Endothelial cell of umbilical vein (primary cell): ENCODE measurements around the gene ZBTB34. TPM values are rescaled to one million over a fixed set of nuclear protein-coding genes. Genes with fewer than 3 reads are reported as not detected.

Experiments
- BruUV-seq: library from RNA; stranded (reverse); fragments of 400-500 nt; replicated peaks from 2 replicates; lab custom pipeline; 2021; lab: Mats Ljungman, UMichigan
- CTCF ChIA-PET: fragments of 300-600, 350-600 bp; sonication (Branson Sonifier 250); formaldehyde crosslinking; loops from one replicate; lab custom pipeline; 2021; ENCODE audit warnings: antibody characterized with exemption, inconsistent platforms; lab: Charles Lee
- POLR2A ChIA-PET: fragments of 300-600, 350-600 bp; sonication (Branson Sonifier 250); formaldehyde crosslinking; loops from one replicate; lab custom pipeline; 2021; ENCODE audit warnings: antibody characterized with exemption, inconsistent platforms; lab: Charles Lee
- DNase-seq: peaks from one replicate; pipeline ENCODE4 v3.0.0-alpha.2; 2011; ENCODE audit warnings: low read depth, low spot score
- FAIRE-seq: peaks from 2 replicates; lab custom pipeline; 2011; peaks lifted over from hg19 to GRCh38; lab: Jason Lieb, UNC
- H2AFZ ChIP-seq: 2 replicates; pipeline ENCODE4 v1.6.0; 2012; ENCODE audit warnings: low read depth, low read length, control low read depth, inconsistent platforms
- H3K27ac ChIP-seq: 2 replicates; pipeline ENCODE4 v1.5.1; 2011; ENCODE audit warnings: low read depth, mild to moderate bottlenecking, control low read depth, low read length, moderate library complexity; ENCODE audit not compliant: insufficient read depth
- H3K27me3 ChIP-seq, 2 experiments: 2 replicates each; pipeline versions ENCODE4 v1.6.0 to v1.6.1; 2011; ENCODE audit warnings: low read length in 2 of 2, mixed read lengths in 1 of 2; ENCODE audit not compliant: control insufficient read depth in 2 of 2, insufficient read depth in 2 of 2
- H3K36me3 ChIP-seq, 2 experiments: 2 replicates in 1 of 2; 3 replicates in 1 of 2; pipeline ENCODE4 v1.5.1; 2011; ENCODE audit warnings: low read length in 2 of 2, mild to moderate bottlenecking in 1 of 2, moderate library complexity in 1 of 2; ENCODE audit not compliant: control insufficient read depth in 2 of 2, insufficient read depth in 2 of 2; ENCODE audit errors: extremely low read depth in 1 of 2
- H3K4me1 ChIP-seq: 3 replicates; pipeline ENCODE4 v1.5.1; 2011; ENCODE audit warnings: mild to moderate bottlenecking, low read length; ENCODE audit not compliant: control insufficient read depth, insufficient read depth; ENCODE audit errors: extremely low read depth
- H3K4me2 ChIP-seq: 2 replicates; pipeline ENCODE4 v1.6.1; 2011; ENCODE audit warnings: low read length, control low read depth, mixed read lengths; ENCODE audit not compliant: insufficient read depth
- H3K4me3 ChIP-seq, 3 experiments: fragments of 200-600 bp in 1 of 3; sonication (generic), shearing (Covaris generic) in 1 of 3; replicated peaks in 1 of 3; 2 replicates each; pipeline ENCODE4 v1.5.1; 2011 to 2016; ENCODE audit warnings: control low read depth in 3 of 3, low read length in 3 of 3, mild to moderate bottlenecking in 2 of 3, inconsistent platforms in 1 of 3, low read depth in 1 of 3, moderate library complexity in 1 of 3; ENCODE audit not compliant: insufficient read depth in 1 of 3
- H3K79me2 ChIP-seq: 2 replicates; pipeline ENCODE4 v1.6.0; 2012; ENCODE audit warnings: low read length, inconsistent platforms; ENCODE audit not compliant: control insufficient read depth, insufficient read depth
- H3K9ac ChIP-seq: replicated peaks from 2 replicates; pipeline ENCODE3; 2011; ENCODE audit warnings: low read length, control low read depth; ENCODE audit not compliant: insufficient read depth; ENCODE audit errors: extremely low read depth
- H3K9me1 ChIP-seq: replicated peaks from 3 replicates; pipeline ENCODE4 v1.6.0; 2011; ENCODE audit warnings: mild to moderate bottlenecking, low read length; ENCODE audit not compliant: control insufficient read depth, insufficient read depth; ENCODE audit errors: extremely low read depth
- H3K9me3 ChIP-seq: replicated peaks from 2 replicates; pipeline ENCODE4 v1.5.1; 2012; ENCODE audit warnings: low read length, inconsistent platforms; ENCODE audit not compliant: control insufficient read depth, insufficient read depth
- H4K20me1 ChIP-seq: replicated peaks from 2 replicates; pipeline ENCODE3; 2011; ENCODE audit warnings: mild to moderate bottlenecking, low read length; ENCODE audit not compliant: control insufficient read depth, insufficient read depth; ENCODE audit errors: extremely low read depth
- EZH2 ChIP-seq: IDR thresholded peaks from 2 replicates; pipeline ENCODE4 v1.6.1; 2012; ENCODE audit warnings: borderline replicate concordance, low read depth, mild to moderate bottlenecking, moderate library complexity, low read length, inconsistent platforms; ENCODE audit not compliant: severe bottlenecking
- FOS ChIP-seq: IDR thresholded peaks from 2 replicates; pipeline ENCODE4 v1.6.1; 2011; ENCODE audit warnings: mild to moderate bottlenecking, low read length, moderate library complexity, borderline replicate concordance; ENCODE audit not compliant: insufficient read depth
- GATA2 ChIP-seq: IDR thresholded peaks from 2 replicates; pipeline ENCODE4 v1.7.0; 2011; ENCODE audit warnings: low read depth, mild to moderate bottlenecking, moderate library complexity, mixed read lengths, low read length; ENCODE audit not compliant: insufficient read length, insufficient read depth
- JUN ChIP-seq: IDR thresholded peaks from 2 replicates; pipeline ENCODE4 v1.6.1; 2011; ENCODE audit warnings: borderline replicate concordance, low read depth; ENCODE audit not compliant: insufficient read length, insufficient read depth
- MYC ChIP-seq: IDR thresholded peaks from one replicate; pipeline ENCODE4 v1.6.1; 2011; ENCODE audit warnings: mild to moderate bottlenecking, low read depth, low read length
- POLR2A ChIP-seq: IDR thresholded peaks from 2 replicates; pipeline ENCODE4 v1.6.1; 2012; ENCODE audit warnings: low read depth, mild to moderate bottlenecking, control low read depth, low read length
- dilution Hi-C: fragments of 300-500 bp; cut with MboI; formaldehyde crosslinking; loops from one replicate; pipeline ENCODE4 v1.15.0; 2019; ENCODE audit warnings: low sequenced_read_pairs; ENCODE audit not compliant: extremely low pct_ligation_motif_present
- intact Hi-C: fragments of 100-400 bp; cut with micrococcal nuclease; formaldehyde crosslinking; loops from one replicate; pipeline ENCODE4 v1.10.0; 2022
- polyA plus RNA-seq, 4 experiments: library from polyadenylated mRNA; depleted of rRNA in 3 of 4; stranded (reverse) in 3 of 4; unstranded in 1 of 4; fragments of >200 nt; gene quantifications; 2 replicates each; pipeline versions ENCODE4 v1.2.1 to v1.2.3, GENCODE V29; 2011 to 2012; ENCODE audit warnings: missing spikeins in 1 of 4
- total RNA-seq: library from RNA; stranded (reverse); gene quantifications from 2 replicates; pipeline ENCODE4 v1.2.3, GENCODE V29; 2021
- TF ChIP-seq, protein P1 (sequence below), 2 donors: IDR thresholded peaks; 1 replicate in 1 of 2; 2 replicates in 1 of 2; pipeline ENCODE4 v1.5.1; 2011; ENCODE audit warnings: low read length in 2 of 2, mild to moderate bottlenecking in 2 of 2, moderate library complexity in 2 of 2, control low read depth in 1 of 2, inconsistent platforms in 1 of 2, low read depth in 1 of 2; ENCODE audit not compliant: insufficient read depth in 1 of 2; ENCODE audit errors: extremely low read depth in 1 of 2

Gene ZBTB34
- total and polyA plus RNA-seq, 2 donors (not counting 3 experiments of a cell fraction or from before 2014, with no cell fraction given), result 4.0 to 9.6 TPM

DNA sequence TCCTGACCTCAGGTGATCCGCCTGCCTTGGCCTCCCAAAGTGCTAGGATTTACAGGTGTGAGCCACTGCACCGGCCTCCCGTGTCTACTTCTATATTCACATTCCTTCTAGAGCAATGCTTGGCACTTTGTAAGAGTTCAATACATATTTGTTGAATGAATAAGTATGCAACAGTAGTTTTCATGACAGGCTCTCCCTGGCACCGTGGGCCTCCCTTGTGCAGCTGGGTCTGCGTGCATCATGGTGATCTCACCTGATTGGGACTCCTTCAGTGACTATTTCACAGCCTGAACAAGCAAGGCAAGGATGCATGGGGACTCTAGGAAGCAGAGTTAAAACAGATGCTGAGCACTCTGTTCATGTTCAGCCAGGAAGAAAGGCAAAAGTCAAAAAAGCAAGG lies 6.8 kb upstream of the ZBTB34 start:
- Histone ChIP-seq H3K4me2 (no peak overlapping the region), H3K9me3 (no peaks in the 10 kb centered on the region), H3K27me3 (peaks cover 41 to 45% of the 10 kb centered on the region in 2 experiments), H4K20me1 (no peaks in the 10 kb centered on the region), H3K9ac (no peak overlapping the region), H2AFZ (no peak overlapping the region), H3K4me3 (no peak overlapping the region), H3K9me1 (no peaks in the 10 kb centered on the region), H3K36me3 (no peaks in the 10 kb centered on the region), H3K27ac (no peak overlapping the region), H3K4me1 (no peaks in the 10 kb centered on the region), H3K79me2 (no peaks in the 10 kb centered on the region)
- ChIA-PET CTCF (no interaction called here), POLR2A (no interaction called here)
- TF ChIP-seq, protein P1, sequence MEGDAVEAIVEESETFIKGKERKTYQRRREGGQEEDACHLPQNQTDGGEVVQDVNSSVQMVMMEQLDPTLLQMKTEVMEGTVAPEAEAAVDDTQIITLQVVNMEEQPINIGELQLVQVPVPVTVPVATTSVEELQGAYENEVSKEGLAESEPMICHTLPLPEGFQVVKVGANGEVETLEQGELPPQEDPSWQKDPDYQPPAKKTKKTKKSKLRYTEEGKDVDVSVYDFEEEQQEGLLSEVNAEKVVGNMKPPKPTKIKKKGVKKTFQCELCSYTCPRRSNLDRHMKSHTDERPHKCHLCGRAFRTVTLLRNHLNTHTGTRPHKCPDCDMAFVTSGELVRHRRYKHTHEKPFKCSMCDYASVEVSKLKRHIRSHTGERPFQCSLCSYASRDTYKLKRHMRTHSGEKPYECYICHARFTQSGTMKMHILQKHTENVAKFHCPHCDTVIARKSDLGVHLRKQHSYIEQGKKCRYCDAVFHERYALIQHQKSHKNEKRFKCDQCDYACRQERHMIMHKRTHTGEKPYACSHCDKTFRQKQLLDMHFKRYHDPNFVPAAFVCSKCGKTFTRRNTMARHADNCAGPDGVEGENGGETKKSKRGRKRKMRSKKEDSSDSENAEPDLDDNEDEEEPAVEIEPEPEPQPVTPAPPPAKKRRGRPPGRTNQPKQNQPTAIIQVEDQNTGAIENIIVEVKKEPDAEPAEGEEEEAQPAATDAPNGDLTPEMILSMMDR (IDR thresholded peaks at IDR 0.05; ENCODE audit: extremely low read depth in 1 of 2, insufficient read depth in 1 of 2, low read depth in 1 of 2, low read length in 2 of 2), result no peak
- TF ChIP-seq MYC (no peak), FOS (no peak)
- DNase-seq (no peak), FAIRE-seq (no peak)
- intact Hi-C loops, result no loop called here
- dilution Hi-C loops, result no loop called here
- BruUV-seq, result no TSS peak

DNA sequence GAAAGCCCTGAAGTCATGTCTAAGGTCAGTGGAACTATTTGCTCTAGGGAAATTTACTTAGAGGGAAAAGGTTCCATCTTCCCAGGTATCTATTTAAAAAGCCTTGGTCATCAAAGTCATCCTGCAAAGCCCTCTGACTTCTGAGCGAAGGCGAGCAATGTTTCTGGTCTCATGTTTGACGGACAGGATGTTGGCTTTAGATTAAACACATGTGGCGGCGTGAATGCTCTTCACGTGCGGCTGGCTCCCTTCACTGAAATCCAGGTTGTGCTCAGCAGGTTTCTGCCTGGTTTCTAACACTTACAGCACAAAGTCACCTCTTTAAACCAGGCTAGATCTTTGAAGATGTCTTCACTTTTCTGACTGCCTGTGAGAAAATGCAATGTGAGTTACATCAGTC lies 5.7 kb upstream of the ZBTB34 start:
- Histone ChIP-seq H3K79me2 (no peaks in the 10 kb centered on the region), H3K9ac (no peak overlapping the region), H3K27me3 (peaks cover 48 to 51% of the 10 kb centered on the region in 2 experiments), H3K36me3 (no peaks in the 10 kb centered on the region), H3K4me2 (no peak overlapping the region), H3K9me3 (no peaks in the 10 kb centered on the region), H3K4me1 (no peaks in the 10 kb centered on the region), H2AFZ (no peak overlapping the region), H3K4me3 (no peak overlapping the region), H4K20me1 (no peaks in the 10 kb centered on the region), H3K9me1 (no peaks in the 10 kb centered on the region), H3K27ac (no peak overlapping the region)
- BruUV-seq, result no TSS peak
- TF ChIP-seq, protein P1 (IDR thresholded peaks at IDR 0.05; ENCODE audit: extremely low read depth in 1 of 2, insufficient read depth in 1 of 2, low read depth in 1 of 2, low read length in 2 of 2), result no peak
- TF ChIP-seq MYC, result no peak
- no peak for TF ChIP-seq POLR2A
- TF ChIP-seq EZH2, result no peak
- TF ChIP-seq JUN, result no peak
- TF ChIP-seq GATA2, result no peak
- no peak for FAIRE-seq
- dilution Hi-C loops, result no loop called here
- CTCF ChIA-PET, result no interaction called here
- intact Hi-C loops, result no loop called here
- DNase-seq, result no peak
- POLR2A ChIA-PET, result interaction anchor here (0.7 kb wide), 1 partner anchor 74 kb away, joined by 6 read pairs; no protein-coding TSS in a partner anchor
